Esophagus squamous epithelium (tissue), 4 donors: ENCODE measurements around the gene TTC39A.

Experiments
- POLR2A ChIP-seq, 4 donors: fragments of 450-650 bp; IDR thresholded peaks; one replicate each; pipeline ENCODE4 v1.6.1; 2017; ENCODE audit warnings: antibody characterized with exemption in 4 of 4, mild to moderate bottlenecking in 4 of 4, moderate library complexity in 3 of 4
- TF ChIP-seq, protein P1 (sequence below), 6 experiments: fragments of 450-650 bp in 4 of 6; fragments of 200-600 bp in 2 of 6; sonication (generic) in 2 of 6; IDR thresholded peaks; one replicate each; pipeline ENCODE4 v1.5.1; 2016 to 2019; ENCODE audit warnings: antibody characterized with exemption in 6 of 6, mild to moderate bottlenecking in 4 of 6, moderate library complexity in 4 of 6

DNA sequence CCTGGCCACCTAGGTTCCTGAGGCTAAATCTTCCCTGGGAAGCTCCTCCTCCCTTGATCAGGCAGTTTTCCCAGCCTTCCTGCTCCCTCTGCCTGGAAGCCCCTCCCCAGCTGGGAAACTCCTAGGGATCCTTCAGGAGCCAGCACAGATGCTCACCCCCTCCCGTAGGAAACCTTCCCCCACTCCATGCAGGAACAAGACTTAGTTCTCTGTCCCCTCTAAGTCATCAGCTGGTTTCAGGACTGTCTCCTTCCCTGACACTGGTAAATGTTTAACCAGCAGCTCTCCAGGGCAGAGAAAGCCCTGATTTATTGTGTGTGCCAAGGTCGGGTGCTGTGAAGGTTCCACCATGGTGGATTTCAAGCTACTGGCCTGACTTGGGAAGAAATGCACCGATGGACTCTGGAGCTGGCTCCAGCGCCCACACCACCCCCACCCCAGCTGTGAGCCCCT is 25.0 kb downstream of the TTC39A start:
- TF ChIP-seq POLR2A (IDR thresholded peaks at IDR 0.05): no peak
- TF ChIP-seq, protein P1, sequence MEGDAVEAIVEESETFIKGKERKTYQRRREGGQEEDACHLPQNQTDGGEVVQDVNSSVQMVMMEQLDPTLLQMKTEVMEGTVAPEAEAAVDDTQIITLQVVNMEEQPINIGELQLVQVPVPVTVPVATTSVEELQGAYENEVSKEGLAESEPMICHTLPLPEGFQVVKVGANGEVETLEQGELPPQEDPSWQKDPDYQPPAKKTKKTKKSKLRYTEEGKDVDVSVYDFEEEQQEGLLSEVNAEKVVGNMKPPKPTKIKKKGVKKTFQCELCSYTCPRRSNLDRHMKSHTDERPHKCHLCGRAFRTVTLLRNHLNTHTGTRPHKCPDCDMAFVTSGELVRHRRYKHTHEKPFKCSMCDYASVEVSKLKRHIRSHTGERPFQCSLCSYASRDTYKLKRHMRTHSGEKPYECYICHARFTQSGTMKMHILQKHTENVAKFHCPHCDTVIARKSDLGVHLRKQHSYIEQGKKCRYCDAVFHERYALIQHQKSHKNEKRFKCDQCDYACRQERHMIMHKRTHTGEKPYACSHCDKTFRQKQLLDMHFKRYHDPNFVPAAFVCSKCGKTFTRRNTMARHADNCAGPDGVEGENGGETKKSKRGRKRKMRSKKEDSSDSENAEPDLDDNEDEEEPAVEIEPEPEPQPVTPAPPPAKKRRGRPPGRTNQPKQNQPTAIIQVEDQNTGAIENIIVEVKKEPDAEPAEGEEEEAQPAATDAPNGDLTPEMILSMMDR (IDR thresholded peaks at IDR 0.05): no peak
